KOPT-K1 (cell line): ENCODE results near the gene ATP5MG.

Source experiments
- H3K27ac ChIP-seq: fragments of 200-600 bp; sonication (generic); 2 replicates; pipeline ENCODE4 v1.5.1; 2016; ENCODE audit warnings: antibody characterized with exemption, mild to moderate bottlenecking, low read depth, low read length; ENCODE audit not compliant: poor library complexity, severe bottlenecking
- H3K36me3 ChIP-seq: fragments of 200-600 bp; sonication (generic); 2 replicates; pipeline ENCODE4 v1.5.1; 2017; ENCODE audit warnings: antibody characterized with exemption, mild to moderate bottlenecking, low read length, moderate library complexity; ENCODE audit not compliant: insufficient read depth
- H3K9me3 ChIP-seq: fragments of 200-600 bp; sonication (generic); 2 replicates; pipeline ENCODE4 v1.5.1; 2017; ENCODE audit warnings: antibody characterized with exemption, low read length, mild to moderate bottlenecking; ENCODE audit not compliant: insufficient read depth, poor library complexity, severe bottlenecking

The ATP5MG gene

DNA sequence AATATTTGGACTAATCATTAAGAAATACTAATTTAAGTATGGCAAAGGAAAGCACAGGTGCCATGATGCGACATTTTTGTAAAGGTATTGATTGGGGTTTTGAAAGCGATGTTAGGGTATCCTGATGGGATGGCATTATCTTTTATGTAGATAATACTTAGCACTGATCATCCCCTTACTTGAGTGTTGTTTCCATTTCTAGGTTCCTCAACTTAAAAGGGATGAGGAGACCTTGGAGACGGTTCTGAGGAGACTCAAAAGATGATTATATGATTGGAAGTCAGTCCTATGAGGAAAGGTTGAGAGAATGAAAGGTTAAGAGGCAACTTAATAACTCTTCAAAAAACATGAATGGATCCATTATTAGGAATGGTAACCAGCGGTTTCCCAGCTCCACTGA, 46.0 kb downstream of the ATP5MG start:
- Histone ChIP-seq H3K36me3 (peaks cover 88% of the 10 kb centered on the region), H3K9me3 (no peaks in the 10 kb centered on the region), H3K27ac (no peak overlapping the region)

DNA sequence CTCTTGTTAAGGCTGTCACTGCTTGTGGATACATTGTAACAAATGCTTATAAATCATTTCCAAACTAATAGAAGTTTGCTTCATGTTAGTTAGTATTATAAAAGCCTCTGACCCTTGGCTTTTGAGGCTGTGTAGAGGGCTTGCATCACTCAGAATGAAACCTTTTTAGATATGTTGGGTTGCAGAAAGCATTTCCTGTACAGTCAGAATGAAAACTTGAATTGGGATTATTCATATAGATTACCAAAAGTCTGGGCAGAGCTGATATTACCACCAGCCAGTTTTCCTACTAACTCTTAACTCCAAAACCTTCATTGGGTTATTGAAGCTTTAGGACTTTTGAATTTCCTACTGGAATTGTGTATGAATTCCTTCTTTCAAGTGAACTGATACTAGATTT, 46.9 kb downstream of the ATP5MG start:
- Histone ChIP-seq H3K9me3 (no peaks in the 10 kb centered on the region), H3K36me3 (peaks cover 88% of the 10 kb centered on the region), H3K27ac (no peak overlapping the region)

- Histone ChIP-seq H3K27ac (no peak overlapping the region), H3K9me3 (no peaks in the 10 kb centered on the region), H3K36me3 (peaks cover 88% of the 10 kb centered on the region)
These were observed 48.0 kb downstream of the ATP5MG start for GRCh38 chr11:118449316-118449918.

DNA sequence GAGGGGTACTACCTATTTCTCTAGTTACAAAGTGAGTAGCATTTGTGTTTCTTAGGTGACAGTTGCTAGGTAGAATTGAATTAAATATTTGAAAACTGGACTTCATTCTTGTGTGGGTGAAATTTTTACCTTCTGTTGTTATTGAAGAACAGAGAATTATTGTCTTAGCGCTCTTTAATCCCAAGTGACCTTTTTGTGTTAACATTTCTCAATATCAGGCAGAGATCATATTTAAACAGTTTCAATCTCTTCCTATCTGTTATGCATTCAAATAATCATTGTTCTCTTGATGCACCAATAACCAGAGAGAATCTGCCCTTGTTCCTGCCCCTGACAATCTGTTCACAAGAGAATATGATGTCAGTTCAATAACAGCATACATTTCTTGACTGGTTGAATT, 49.0 kb downstream of the ATP5MG start:
- Histone ChIP-seq H3K9me3 (no peaks in the 10 kb centered on the region), H3K36me3 (peaks cover 85% of the 10 kb centered on the region), H3K27ac (no peak overlapping the region)
